HCT116 (cell line): ENCODE results near the gene DHRS12. TPM values are rescaled to one million over a fixed set of nuclear protein-coding genes. Genes with fewer than 3 reads are reported as not detected.

Source experiments
- ATAC-seq: fragments of 200-7000 bp; cut with Tn5 transposase; 2 replicates; pipeline ENCODE4 v1.9.1; 2020; ENCODE audit warnings: mild to moderate bottlenecking, moderate library complexity
- BruUV-seq: library from RNA; stranded (reverse); fragments of 400-500 nt; replicated peaks from 2 replicates; lab custom pipeline; 2021; lab: Mats Ljungman, UMichigan
- CTCF ChIA-PET: fragments of 300-600 bp; sonication (Branson Sonifier 250); formaldehyde crosslinking; loops from one replicate; lab custom pipeline; 2021; ENCODE audit warnings: antibody characterized with exemption; lab: Charles Lee
- POLR2A ChIA-PET: fragments of 300-600, 350-600 bp; sonication (Branson Sonifier 250); formaldehyde crosslinking; loops from one replicate; lab custom pipeline; 2021; ENCODE audit warnings: antibody characterized with exemption; lab: Charles Lee
- RAD21 ChIA-PET, 2 experiments: fragments of 300-600 bp; sonication (Branson Sonifier 250); formaldehyde crosslinking; loops; one replicate each; lab custom pipeline; 2023; ENCODE audit warnings: low total read pairs in 2 of 2; ENCODE audit not compliant: uncharacterized antibody in 2 of 2, unreplicated experiment in 2 of 2, low non-redundant PET in 1 of 2; lab: Charles Lee
- DNase-seq: peaks from one replicate; pipeline ENCODE4 v3.0.0-alpha.2; 2010; ENCODE audit warnings: low read depth, low spot score
- H2AFZ ChIP-seq: fragments of 200-600 bp; shearing (Covaris generic), sonication (generic); 2 replicates; pipeline ENCODE4 v1.6.1; 2017; ENCODE audit warnings: low read depth, mixed run types, mixed read lengths, antibody characterized with exemption, low read length; ENCODE audit not compliant: poor library complexity, severe bottlenecking
- H3K27ac ChIP-seq: 2 replicates; pipeline ENCODE4 v1.5.1; 2012; ENCODE audit warnings: low read depth, low read length
- H3K27me3 ChIP-seq: fragments of 200-600 bp; sonication (generic); 2 replicates; pipeline ENCODE4 v1.6.1; 2016; ENCODE audit warnings: mixed run types, low read length, mixed read lengths; ENCODE audit not compliant: insufficient read depth
- H3K36me3 ChIP-seq, 2 experiments: fragments of 200-500 bp in 1 of 2; fragments of 200-600 bp in 1 of 2; sonication (Bioruptor generic) in 1 of 2; sonication (generic) in 1 of 2; 2 replicates each; pipeline versions ENCODE4 v1.5.1 to v1.6.1; 2014 to 2016; ENCODE audit warnings: low read length in 2 of 2, inconsistent platforms in 1 of 2, mixed read lengths in 1 of 2, mixed run types in 1 of 2; ENCODE audit not compliant: insufficient read depth in 2 of 2, control insufficient read depth in 1 of 2
- H3K4me1 ChIP-seq, 2 experiments: fragments of 200-600 bp in 1 of 2; sonication (generic) in 1 of 2; 2 replicates each; pipeline versions ENCODE4 v1.5.1 to v1.6.1; 2012 to 2017; ENCODE audit warnings: low read length in 2 of 2, inconsistent platforms in 1 of 2, mild to moderate bottlenecking in 1 of 2, mixed read lengths in 1 of 2, mixed run types in 1 of 2, moderate library complexity in 1 of 2; ENCODE audit not compliant: insufficient read depth in 2 of 2, control insufficient read depth in 1 of 2
- H3K4me2 ChIP-seq: fragments of 200-600 bp; sonication (generic); 2 replicates; pipeline ENCODE4 v1.6.1; 2017; ENCODE audit warnings: mixed run types, low read length, mixed read lengths
- H3K4me3 ChIP-seq, 2 experiments: fragments of 200-600 bp in 1 of 2; sonication (generic) in 1 of 2; replicated peaks in 1 of 2; 2 replicates each; pipeline ENCODE4 v1.5.1; 2011 to 2016; ENCODE audit warnings: low read length in 2 of 2, control low read depth in 1 of 2, low read depth in 1 of 2, mild to moderate bottlenecking in 1 of 2, mixed read lengths in 1 of 2, mixed run types in 1 of 2
- H3K79me2 ChIP-seq: fragments of 200-600 bp; sonication (generic); 2 replicates; pipeline ENCODE4 v1.6.1; 2017; ENCODE audit warnings: mild to moderate bottlenecking, mixed run types, low read length, moderate library complexity, mixed read lengths; ENCODE audit not compliant: insufficient read depth
- H3K9ac ChIP-seq: fragments of 200-600 bp; sonication (generic); 2 replicates; pipeline ENCODE4 v1.6.1; 2016; ENCODE audit warnings: low read length, mixed read lengths
- H3K9me2 ChIP-seq: fragments of 200-600 bp; sonication (generic), shearing (Covaris generic); 2 replicates; pipeline ENCODE4 v1.6.1; 2017; ENCODE audit warnings: mixed run types, mild to moderate bottlenecking, moderate library complexity; ENCODE audit not compliant: insufficient read depth
- H3K9me3 ChIP-seq, 2 experiments: fragments of 200-500 bp in 1 of 2; fragments of 200-600 bp in 1 of 2; sonication (Bioruptor generic) in 1 of 2; sonication (generic) in 1 of 2; 2 replicates each; pipeline ENCODE4 v1.6.1; 2014 to 2017; ENCODE audit warnings: low read length in 2 of 2, mixed read lengths in 2 of 2, inconsistent platforms in 1 of 2, low read depth in 1 of 2, mild to moderate bottlenecking in 1 of 2, mixed run types in 1 of 2, moderate library complexity in 1 of 2; ENCODE audit not compliant: control insufficient read depth in 1 of 2, insufficient read depth in 1 of 2
- H4K20me1 ChIP-seq: fragments of 200-600 bp; sonication (generic), shearing (Covaris generic); 2 replicates; pipeline ENCODE4 v1.6.1; 2017; ENCODE audit warnings: mixed run types, mild to moderate bottlenecking, moderate library complexity; ENCODE audit not compliant: insufficient read depth
- CBX3 ChIP-seq: IDR thresholded peaks from 2 replicates; pipeline ENCODE4 v1.6.1; 2012; ENCODE audit warnings: low read depth
- EGR1 ChIP-seq: IDR thresholded peaks from 2 replicates; pipeline ENCODE4 v1.6.1; 2012; ENCODE audit warnings: low read depth
- ELF1 ChIP-seq: IDR thresholded peaks from 2 replicates; pipeline ENCODE4 v1.6.1; 2012; ENCODE audit warnings: low read depth, borderline replicate concordance
- EZH2 ChIP-seq: fragments of 200-600 bp; sonication (generic); IDR thresholded peaks from 2 replicates; pipeline ENCODE4 v1.6.1; 2017; ENCODE audit warnings: antibody characterized with exemption, mixed run types
- EZH2phosphoT487 ChIP-seq: fragments of 200-600 bp; IDR thresholded peaks from 2 replicates; pipeline ENCODE4 v1.6.1; 2018; ENCODE audit warnings: antibody characterized with exemption, borderline replicate concordance
- FOSL1 ChIP-seq: IDR thresholded peaks from 2 replicates; pipeline ENCODE4 v1.6.1; 2012; ENCODE audit warnings: low read depth
- JUND ChIP-seq: IDR thresholded peaks from 2 replicates; pipeline ENCODE4 v1.6.1; 2012
- MAX ChIP-seq: IDR thresholded peaks from 2 replicates; pipeline ENCODE4 v1.6.1; 2012
- POLR2A ChIP-seq: IDR thresholded peaks from 2 replicates; pipeline ENCODE4 v1.7.0; 2011; ENCODE audit warnings: borderline replicate concordance; ENCODE audit not compliant: insufficient read depth, insufficient read length; ENCODE audit errors: extremely low read depth
- POLR2AphosphoS5 ChIP-seq: IDR thresholded peaks from 2 replicates; pipeline ENCODE4 v1.6.1; 2011; ENCODE audit warnings: mild to moderate bottlenecking, low read depth, low read length, moderate library complexity
- SIN3A ChIP-seq: IDR thresholded peaks from 2 replicates; pipeline ENCODE4 v1.6.1; 2012; ENCODE audit warnings: low read depth
- SP1 ChIP-seq: IDR thresholded peaks from 2 replicates; pipeline ENCODE4 v1.6.1; 2012; ENCODE audit warnings: low read depth
- ZNF274 ChIP-seq: fragments of 200-500 bp; sonication (Bioruptor generic); IDR thresholded peaks from 2 replicates; pipeline ENCODE4 v1.6.1; 2014; ENCODE audit warnings: mild to moderate bottlenecking, low read depth, low read length, inconsistent platforms
- intact Hi-C: fragments of 100-400 bp; cut with micrococcal nuclease; formaldehyde crosslinking; loops from 2 replicates; pipeline ENCODE4 v1.10.0; 2022
- total RNA-seq: library from RNA; stranded (reverse); gene quantifications from one replicate; pipeline ENCODE4 v1.2.1, GENCODE V29; 2021; ENCODE audit not compliant: unreplicated experiment
- TF ChIP-seq, protein P1 (sequence below): IDR thresholded peaks from 2 replicates; pipeline ENCODE4 v1.6.1; 2012

The DHRS12 gene
- total RNA-seq, 1 experiment from 2014 or later, result 3.9 TPM

DNA sequence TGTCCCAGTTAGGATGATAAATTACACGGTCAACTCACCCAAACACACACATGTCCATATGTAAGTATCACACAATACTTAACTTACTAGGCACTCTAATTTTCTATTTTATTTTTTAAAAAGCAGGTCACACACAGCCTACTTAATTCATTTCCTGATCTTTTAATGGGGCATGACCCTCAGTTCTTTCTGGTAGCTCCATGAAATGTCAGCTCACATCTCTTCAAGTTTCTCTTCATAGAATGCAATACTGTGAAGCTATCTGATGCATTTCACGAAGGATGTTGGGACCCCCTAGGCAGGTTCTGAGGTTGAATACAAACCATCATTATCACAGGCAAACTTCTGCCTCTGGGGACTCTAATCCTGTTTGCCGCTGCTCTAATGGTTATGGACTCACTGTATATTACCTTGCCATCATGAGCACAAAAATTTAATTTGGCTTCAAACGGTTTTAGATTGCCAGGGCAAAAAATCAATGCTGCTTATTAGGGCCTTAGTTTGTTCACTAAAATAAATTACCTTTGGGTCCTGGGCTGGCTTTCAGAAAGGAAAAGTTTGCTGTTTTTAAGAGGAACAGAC, 16.1 kb upstream of the DHRS12 start:
- peaks cover 6% of the 10 kb centered on the region; the same call in 1 of the 2 replicates for H3K27me3 ChIP-seq
- TF ChIP-seq MAX, result no peak
- no peak for TF ChIP-seq FOSL1
- TF ChIP-seq JUND, result no peak
- no peak for TF ChIP-seq EGR1
- no peak for TF ChIP-seq ELF1
- no peak for TF ChIP-seq SP1
- TF ChIP-seq POLR2AphosphoS5, result no peak
- no peak for TF ChIP-seq EZH2
- no peak for TF ChIP-seq POLR2A
- TF ChIP-seq, protein P1, sequence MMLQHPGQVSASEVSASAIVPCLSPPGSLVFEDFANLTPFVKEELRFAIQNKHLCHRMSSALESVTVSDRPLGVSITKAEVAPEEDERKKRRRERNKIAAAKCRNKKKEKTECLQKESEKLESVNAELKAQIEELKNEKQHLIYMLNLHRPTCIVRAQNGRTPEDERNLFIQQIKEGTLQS, result no peak
- TF ChIP-seq ZNF274, result no peak
- no peak for TF ChIP-seq EZH2phosphoT487
- no peak for TF ChIP-seq SIN3A
- TF ChIP-seq CBX3, result no peak
- RAD21 ChIA-PET, result no interaction called here
- no peak overlapping the region for H3K4me3 ChIP-seq
- no peaks in the 10 kb centered on the region for H3K9me3 ChIP-seq
- BruUV-seq, result no TSS peak
- H4K20me1 ChIP-seq, result no peaks in the 10 kb centered on the region
- no peaks in the 10 kb centered on the region for H3K36me3 ChIP-seq
- CTCF ChIA-PET, result no interaction called here
- DNase-seq (no peak), ATAC-seq (no peak)
- no peak overlapping the region for H3K9ac ChIP-seq
- H3K4me2 ChIP-seq, result no peak overlapping the region
- peaks cover 0 to 16% of the 10 kb centered on the region in 2 experiments; a peak in 3 of 4 replicates for H3K4me1 ChIP-seq
- POLR2A ChIA-PET, result interaction anchor here (0.9 kb wide), 1 partner anchor 15 kb away, joined by 3 read pairs; no protein-coding TSS in a partner anchor
- intact Hi-C loops, result no loop called here
- H2AFZ ChIP-seq, result no peak overlapping the region
- no peaks in the 10 kb centered on the region for H3K79me2 ChIP-seq
- H3K27ac ChIP-seq, result no peak overlapping the region
- no peaks in the 10 kb centered on the region for H3K9me2 ChIP-seq
